ENCODE data around the gene SULT2B1. TPM values are rescaled to one million over a fixed set of nuclear protein-coding genes. Genes with fewer than 3 reads are reported as not detected.

The SULT2B1 gene
- polyA plus RNA-seq, 2 of the 4 experiments (the other 2 are of a cell fraction): 22.2 to 34.3 TPM

DNA sequence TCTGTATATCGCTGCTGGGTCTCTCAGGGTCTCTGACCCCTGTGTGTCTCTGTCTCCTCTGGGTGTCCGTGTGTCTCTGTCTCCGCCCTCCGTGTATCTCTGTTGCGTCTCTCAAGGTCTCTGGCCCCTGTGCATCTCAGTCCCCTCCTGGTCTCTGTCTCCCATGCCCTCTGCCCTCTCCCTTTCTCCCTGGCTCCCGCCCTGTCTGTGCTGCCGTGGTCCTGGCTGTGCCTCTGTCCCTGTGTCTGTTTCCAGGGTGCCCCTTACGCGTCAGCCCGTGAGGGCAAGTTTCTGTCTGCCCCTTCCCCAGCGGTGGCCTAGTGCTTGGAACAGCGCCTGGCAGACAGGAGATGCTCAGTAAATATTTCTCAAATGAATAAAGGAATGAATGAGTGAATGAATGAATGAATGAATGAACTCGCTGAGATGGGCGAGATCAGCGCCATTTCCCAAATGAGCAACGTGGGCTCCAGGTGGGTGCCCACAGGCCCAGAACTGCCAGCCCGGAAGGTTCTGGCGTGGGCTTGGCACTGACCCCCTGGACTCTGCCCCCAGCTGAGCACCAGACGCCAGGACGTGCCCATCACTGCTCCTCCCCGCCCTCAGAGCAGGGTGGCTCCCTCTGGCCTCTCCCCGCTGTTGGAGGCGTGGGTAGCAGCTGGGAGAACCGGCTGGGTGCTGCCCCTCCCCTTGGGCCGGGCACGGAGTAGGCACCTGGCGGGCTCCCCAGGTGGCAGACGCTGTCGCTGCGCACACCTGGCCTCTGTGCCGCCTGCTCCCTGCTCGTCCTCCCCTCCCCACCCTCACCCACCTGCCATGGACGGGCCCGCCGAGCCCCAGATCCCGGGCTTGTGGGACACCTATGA lies at the start of gene SULT2B1 (continued):
- TF ChIP-seq MAZ (IDR thresholded peaks at IDR 0.05; ENCODE audit: borderline replicate concordance, low read depth, low read length) (no peak), BHLHE40 (IDR thresholded peaks at IDR 0.05; ENCODE audit: low read depth, low read length) (no peak), FOXS1 (CRISPR knock-in tag; IDR thresholded peaks at IDR 0.05) (no peak), MAFK (IDR thresholded peaks at IDR 0.05; ENCODE audit: partially characterized antibody) (no peak), RNF2 (IDR thresholded peaks at IDR 0.05; ENCODE audit: borderline replicate concordance, low read depth) (no peak), CBX8 (IDR thresholded peaks at IDR 0.05) (no peak), ESRRA (IDR thresholded peaks at IDR 0.05; ENCODE audit: borderline replicate concordance, low read length) (no peak), SREBF2 (IDR thresholded peaks at IDR 0.05) (no peak), EHMT2 (IDR thresholded peaks at IDR 0.05; ENCODE audit: low read depth) (no peak), HOXB5 (CRISPR knock-in tag; IDR thresholded peaks at IDR 0.05) (no peak)

DNA sequence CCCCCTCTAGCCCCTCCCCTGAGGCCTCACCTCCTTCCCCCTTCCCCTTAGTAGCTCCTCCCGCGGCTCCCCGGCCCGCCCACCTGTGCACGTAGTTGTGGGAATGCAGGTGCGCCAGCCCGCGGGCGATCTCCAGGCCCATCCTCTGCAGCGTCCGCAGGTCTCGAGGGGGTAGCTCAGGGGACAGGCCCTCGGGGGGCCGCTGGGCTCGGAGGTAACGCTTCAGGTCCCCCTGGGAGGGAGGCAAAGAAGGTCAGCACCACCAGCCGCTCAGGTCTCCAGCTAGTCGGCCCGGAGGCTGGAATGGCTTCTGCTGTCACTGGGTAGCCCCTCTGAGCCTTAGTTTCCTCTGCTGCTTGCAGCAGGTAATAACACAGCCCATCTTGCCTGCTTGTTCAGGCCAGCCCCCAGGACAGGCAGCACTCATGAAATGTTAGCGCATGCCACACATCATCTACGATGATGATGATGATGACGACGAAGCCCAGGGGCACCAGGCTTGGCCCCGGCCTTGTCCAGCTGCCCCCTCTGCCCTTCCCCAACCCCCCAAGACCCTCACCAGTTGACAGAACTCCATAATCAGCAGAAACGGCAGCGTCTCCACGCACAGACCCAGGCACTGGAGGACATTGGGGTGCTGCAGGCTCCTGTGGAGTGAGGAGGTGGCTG lies 49.5 kb upstream of the SULT2B1 start:
- ChIA-PET CTCF (interaction anchor here (0.5 to 9.6 kb wide), 5 partner anchors 12 to 638 kb away, joined by 3 to 618 read pairs (median 52); no protein-coding TSS in a partner anchor), POLR2A (interaction anchor here (0.6 to 1.2 kb wide), 7 partner anchors 9 to 117 kb away, joined by 3 to 11 read pairs (median 5); partner anchors contain the start of gene SPHK2)
- no peak for FAIRE-seq
- WGBS (ENCODE audit: missing lambda C conversion rate): 67% methylated on average over 13 of the region's 27 CpGs
- ATAC-seq: no peak; a peak in 1 of 6 replicates
- H3K27ac ChIP-seq: peak overlapping the region; percentile 63 to 85
- TF ChIP-seq MAFK (IDR thresholded peaks at IDR 0.05; ENCODE audit: partially characterized antibody): peak; percentile 31
- TF ChIP-seq SREBF2 (IDR thresholded peaks at IDR 0.05): no peak
- TF ChIP-seq FOXS1 (CRISPR knock-in tag; IDR thresholded peaks at IDR 0.05): no peak
- TF ChIP-seq HEYL (CRISPR knock-in tag; IDR thresholded peaks at IDR 0.05): no peak
- TF ChIP-seq POLR2A (IDR thresholded peaks at IDR 0.05; ENCODE audit: low read length): peak; percentile 8; the same call in 1 of the 2 replicates
- TF ChIP-seq MAZ (IDR thresholded peaks at IDR 0.05; ENCODE audit: borderline replicate concordance, low read depth, low read length): no peak
- TF ChIP-seq, protein P1, sequence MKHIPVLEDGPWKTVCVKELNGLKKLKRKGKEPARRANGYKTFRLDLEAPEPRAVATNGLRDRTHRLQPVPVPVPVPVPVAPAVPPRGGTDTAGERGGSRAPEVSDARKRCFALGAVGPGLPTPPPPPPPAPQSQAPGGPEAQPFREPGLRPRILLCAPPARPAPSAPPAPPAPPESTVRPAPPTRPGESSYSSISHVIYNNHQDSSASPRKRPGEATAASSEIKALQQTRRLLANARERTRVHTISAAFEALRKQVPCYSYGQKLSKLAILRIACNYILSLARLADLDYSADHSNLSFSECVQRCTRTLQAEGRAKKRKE (CRISPR knock-in tag; IDR thresholded peaks at IDR 0.05; ENCODE audit: low read depth): no peak
- H3K4me2 ChIP-seq: peak overlapping the region; percentile 89
- H3K4me1 ChIP-seq: peaks cover 20% of the 10 kb centered on the region
- no peak for DNase-seq (ENCODE audit: low read depth in 1 of 2, low spot score in 1 of 2)
- H3K9me3 ChIP-seq: no peaks in the 10 kb centered on the region
- peak overlapping the region; percentile 36 for H3K4me3 ChIP-seq

DNA sequence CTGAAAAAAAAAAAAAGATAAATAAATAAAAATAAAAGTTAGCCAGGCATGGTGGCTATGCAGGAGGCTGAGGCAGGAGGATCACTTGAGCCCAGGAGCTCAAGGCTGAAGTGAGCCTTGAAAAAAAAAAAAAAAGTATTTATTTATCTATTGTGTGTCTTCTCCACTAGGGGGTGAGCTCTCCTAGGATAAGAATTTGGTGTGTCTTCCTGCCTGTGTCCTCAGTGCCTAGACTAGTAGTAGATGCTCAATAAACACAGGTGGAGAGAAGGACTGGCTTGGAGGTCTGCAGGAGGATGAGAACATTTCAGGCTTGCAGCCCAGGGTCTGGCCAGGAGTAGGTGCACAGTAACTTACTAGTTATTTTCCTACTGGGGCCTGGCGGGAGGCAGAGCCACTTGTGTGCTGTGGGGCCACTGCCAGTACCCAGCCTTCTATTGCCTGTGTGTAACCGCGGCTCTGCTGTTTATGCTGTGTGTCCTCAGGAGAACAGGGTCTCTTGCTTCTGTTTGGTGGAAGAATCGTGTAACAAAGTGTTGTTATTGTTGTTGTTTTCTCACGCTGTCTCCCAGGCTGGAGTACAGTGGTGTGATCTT lies 45.7 kb upstream of the SULT2B1 start:
- Histone ChIP-seq H3K27ac (peak overlapping the region; percentile 54 to 92), H3K9me3 (no peaks in the 10 kb centered on the region), H3K4me3 (no peak overlapping the region), H3K4me2 (no peak overlapping the region), H3K4me1 (peaks cover 16% of the 10 kb centered on the region)
- DNase-seq (ENCODE audit: low read depth in 1 of 2, low spot score in 1 of 2) (peak in 1 of 2 experiments; percentile 84), ATAC-seq (no peak), FAIRE-seq (peak; percentile 68)
- CTCF ChIA-PET: interaction anchor here (0.6 to 9.6 kb wide), 41 partner anchors 8 to 235 kb away, joined by 3 to 618 read pairs (median 5); partner anchors contain the start of genes KDELR1 and SPACA4
- TF ChIP-seq RAD21 (conservative IDR thresholded peaks at IDR 0.05 in 1 of 2, IDR thresholded peaks at IDR 0.05 in 1 of 2) (peak; percentile 99 to 100), ZFP36 (IDR thresholded peaks at IDR 0.05; ENCODE audit: borderline replicate concordance, partially characterized antibody) (no peak), JUN (IDR thresholded peaks at IDR 0.05) (peak in 1 of 2 experiments; percentile 18; a peak in 1 of 5 replicates), MYC (IDR thresholded peaks at IDR 0.05; ENCODE audit: borderline replicate concordance, low read length) (no peak), NPAS2 (CRISPR knock-in tag; IDR thresholded peaks at IDR 0.05; ENCODE audit: borderline replicate concordance) (peak; percentile 28; the same call in 1 of the 2 replicates), SMC3 (IDR thresholded peaks at IDR 0.05) (peak; percentile 99), TP53 (CRISPR knock-in tag; IDR thresholded peaks at IDR 0.05) (no peak), CHD4 (IDR thresholded peaks at IDR 0.05; ENCODE audit: borderline replicate concordance) (peak; percentile 59; the same call in 1 of the 2 replicates)
- TF ChIP-seq, protein P2, sequence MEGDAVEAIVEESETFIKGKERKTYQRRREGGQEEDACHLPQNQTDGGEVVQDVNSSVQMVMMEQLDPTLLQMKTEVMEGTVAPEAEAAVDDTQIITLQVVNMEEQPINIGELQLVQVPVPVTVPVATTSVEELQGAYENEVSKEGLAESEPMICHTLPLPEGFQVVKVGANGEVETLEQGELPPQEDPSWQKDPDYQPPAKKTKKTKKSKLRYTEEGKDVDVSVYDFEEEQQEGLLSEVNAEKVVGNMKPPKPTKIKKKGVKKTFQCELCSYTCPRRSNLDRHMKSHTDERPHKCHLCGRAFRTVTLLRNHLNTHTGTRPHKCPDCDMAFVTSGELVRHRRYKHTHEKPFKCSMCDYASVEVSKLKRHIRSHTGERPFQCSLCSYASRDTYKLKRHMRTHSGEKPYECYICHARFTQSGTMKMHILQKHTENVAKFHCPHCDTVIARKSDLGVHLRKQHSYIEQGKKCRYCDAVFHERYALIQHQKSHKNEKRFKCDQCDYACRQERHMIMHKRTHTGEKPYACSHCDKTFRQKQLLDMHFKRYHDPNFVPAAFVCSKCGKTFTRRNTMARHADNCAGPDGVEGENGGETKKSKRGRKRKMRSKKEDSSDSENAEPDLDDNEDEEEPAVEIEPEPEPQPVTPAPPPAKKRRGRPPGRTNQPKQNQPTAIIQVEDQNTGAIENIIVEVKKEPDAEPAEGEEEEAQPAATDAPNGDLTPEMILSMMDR (IDR thresholded peaks at IDR 0.05): peak; percentile 95
- WGBS (ENCODE audit: missing lambda C conversion rate): 91% methylated on average over 5 of the region's 5 CpGs
- POLR2A ChIA-PET: interaction anchor here (0.7 to 5.0 kb wide), 8 partner anchors 8 to 138 kb away, joined by 3 to 40 read pairs (median 4); no protein-coding TSS in a partner anchor

Data from A549 (cell line).